Suprapubic skin (tissue), 4 donors: Measurements from ENCODE around the gene TMEM132D. TPM values are rescaled to one million over a fixed set of nuclear protein-coding genes. Genes with fewer than 3 reads are reported as not detected.

Experiments
- DNase-seq, 2 donors: peaks; one replicate each; pipeline ENCODE4 v3.0.0-alpha.2; 2019; ENCODE audit warnings: low spot score in 2 of 2
- H3K27ac ChIP-seq: fragments of 200-600 bp; sonication (generic); one replicate; pipeline ENCODE4 v1.5.1; 2019
- H3K27me3 ChIP-seq: fragments of 200-600 bp; sonication (generic); one replicate; pipeline ENCODE4 v1.5.1; 2019
- H3K36me3 ChIP-seq: fragments of 200-600 bp; sonication (generic); one replicate; pipeline ENCODE4 v1.5.1; 2019
- H3K4me1 ChIP-seq: fragments of 200-600 bp; sonication (generic); one replicate; pipeline ENCODE4 v1.5.1; 2019
- H3K4me3 ChIP-seq: fragments of 200-600 bp; sonication (generic); one replicate; pipeline ENCODE4 v1.5.1; 2019; ENCODE audit warnings: mild to moderate bottlenecking
- H3K9me3 ChIP-seq: fragments of 200-600 bp; sonication (generic); one replicate; pipeline ENCODE4 v1.5.1; 2019
- EP300 ChIP-seq: sonication (generic); formaldehyde crosslinking; IDR thresholded peaks from one replicate; pipeline ENCODE4 v1.6.1; 2017; ENCODE audit warnings: antibody characterized with exemption
- POLR2A ChIP-seq, 2 donors: fragments of 450-650 bp; IDR thresholded peaks; one replicate each; pipeline ENCODE4 v1.6.1; 2017; ENCODE audit warnings: antibody characterized with exemption in 2 of 2, mild to moderate bottlenecking in 2 of 2, moderate library complexity in 2 of 2
- POLR2AphosphoS5 ChIP-seq, 3 donors: sonication (generic); formaldehyde crosslinking; IDR thresholded peaks; one replicate each; pipeline ENCODE4 v1.6.1; 2017; ENCODE audit warnings: antibody characterized with exemption in 3 of 3
- WGBS: methylation state at CpG from one replicate; pipeline ENCODE4 v1.1.5; 2018; 5-methylcytosine and 5-hydroxymethylcytosine counted together
- total RNA-seq, 4 donors: library from RNA; depleted of rRNA; stranded (reverse); fragments of >200 nt; gene quantifications; one replicate each; pipeline ENCODE4 v1.1.0, GENCODE V29; 2016
- TF ChIP-seq, protein P1 (sequence below), 2 donors: fragments of 200-600 bp in 1 of 2; fragments of 450-650 bp in 1 of 2; sonication (generic) in 1 of 2; IDR thresholded peaks; one replicate each; pipeline ENCODE4 v1.5.1; 2016 to 2019; ENCODE audit warnings: antibody characterized with exemption in 2 of 2, mild to moderate bottlenecking in 1 of 2, moderate library complexity in 1 of 2

The TMEM132D gene
- total RNA-seq, 4 donors from 2014 or later, result 0.10 to 0.64 TPM; not detected in 2

GRCh38 chr12:129563266-129563665 is 340.6 kb downstream of the TMEM132D start:
- H3K4me3 ChIP-seq, result no peak overlapping the region

DNA sequence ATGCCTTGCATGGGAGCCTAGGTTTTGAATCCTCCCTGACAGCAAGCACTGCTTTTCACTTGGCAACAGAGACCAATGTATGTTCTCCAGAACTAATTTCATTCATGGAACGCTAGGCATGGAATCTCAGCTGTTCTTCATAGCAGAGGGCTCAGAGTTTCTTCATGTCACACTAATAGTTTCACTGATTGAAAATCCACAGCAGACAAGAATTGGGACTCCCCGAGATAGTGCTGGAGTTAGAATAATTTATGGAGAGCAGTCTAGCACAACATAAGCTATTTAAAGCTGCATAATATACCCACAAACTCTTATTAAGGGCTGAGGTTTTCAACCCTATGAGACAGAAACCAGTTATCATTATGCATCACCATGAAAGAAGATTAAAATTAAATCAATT is 342.5 kb downstream of the TMEM132D start:
- Histone ChIP-seq H3K36me3 (no peaks in the 10 kb centered on the region), H3K4me3 (no peak overlapping the region), H3K9me3 (peaks cover 10% of the 10 kb centered on the region), H3K27me3 (no peaks in the 10 kb centered on the region), H3K27ac (no peak overlapping the region), H3K4me1 (no peaks in the 10 kb centered on the region)
- no peak for DNase-seq
- TF ChIP-seq, protein P1, sequence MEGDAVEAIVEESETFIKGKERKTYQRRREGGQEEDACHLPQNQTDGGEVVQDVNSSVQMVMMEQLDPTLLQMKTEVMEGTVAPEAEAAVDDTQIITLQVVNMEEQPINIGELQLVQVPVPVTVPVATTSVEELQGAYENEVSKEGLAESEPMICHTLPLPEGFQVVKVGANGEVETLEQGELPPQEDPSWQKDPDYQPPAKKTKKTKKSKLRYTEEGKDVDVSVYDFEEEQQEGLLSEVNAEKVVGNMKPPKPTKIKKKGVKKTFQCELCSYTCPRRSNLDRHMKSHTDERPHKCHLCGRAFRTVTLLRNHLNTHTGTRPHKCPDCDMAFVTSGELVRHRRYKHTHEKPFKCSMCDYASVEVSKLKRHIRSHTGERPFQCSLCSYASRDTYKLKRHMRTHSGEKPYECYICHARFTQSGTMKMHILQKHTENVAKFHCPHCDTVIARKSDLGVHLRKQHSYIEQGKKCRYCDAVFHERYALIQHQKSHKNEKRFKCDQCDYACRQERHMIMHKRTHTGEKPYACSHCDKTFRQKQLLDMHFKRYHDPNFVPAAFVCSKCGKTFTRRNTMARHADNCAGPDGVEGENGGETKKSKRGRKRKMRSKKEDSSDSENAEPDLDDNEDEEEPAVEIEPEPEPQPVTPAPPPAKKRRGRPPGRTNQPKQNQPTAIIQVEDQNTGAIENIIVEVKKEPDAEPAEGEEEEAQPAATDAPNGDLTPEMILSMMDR (IDR thresholded peaks at IDR 0.05), result no peak
- TF ChIP-seq EP300 (no peak), POLR2AphosphoS5 (IDR thresholded peaks at IDR 0.05) (no peak), POLR2A (IDR thresholded peaks at IDR 0.05) (no peak)
- WGBS, result 61% methylated on average over 2 of the region's 2 CpGs

More at GRCh38 chr12:129563266-129563665, 340.6 kb downstream of the TMEM132D start:
- H3K36me3 ChIP-seq, result no peaks in the 10 kb centered on the region
- no peaks in the 10 kb centered on the region for H3K27me3 ChIP-seq
- WGBS, result 71% methylated on average over 2 of the region's 2 CpGs
- TF ChIP-seq POLR2AphosphoS5 (IDR thresholded peaks at IDR 0.05) (no peak), POLR2A (IDR thresholded peaks at IDR 0.05) (no peak), EP300 (no peak)
- TF ChIP-seq, protein P1 (IDR thresholded peaks at IDR 0.05), result no peak
- H3K27ac ChIP-seq, result no peak overlapping the region
- no peak for DNase-seq
- no peaks in the 10 kb centered on the region for H3K4me1 ChIP-seq
- H3K9me3 ChIP-seq, result peaks cover 9% of the 10 kb centered on the region

DNA sequence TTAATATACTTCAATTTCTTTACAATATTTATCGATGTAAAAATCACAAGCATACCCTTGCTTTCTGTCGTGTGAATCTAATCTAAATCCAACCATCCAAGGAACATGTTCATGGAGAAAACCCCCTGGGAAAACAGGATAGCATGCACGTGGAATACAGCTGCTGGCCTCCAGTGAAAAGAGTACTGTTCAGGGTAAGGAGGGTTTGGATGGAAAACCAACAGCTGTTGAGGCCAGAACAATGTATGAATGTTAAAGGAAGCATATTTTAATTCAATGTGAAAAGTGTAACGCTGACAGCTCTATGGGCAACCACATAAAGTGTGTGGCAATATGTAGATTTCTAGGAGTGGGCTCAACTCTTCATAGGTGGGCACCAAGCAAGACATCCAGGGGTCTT is 344.0 kb downstream of the TMEM132D start:
- Histone ChIP-seq H3K36me3 (no peaks in the 10 kb centered on the region), H3K4me1 (no peaks in the 10 kb centered on the region), H3K4me3 (no peak overlapping the region), H3K27ac (no peak overlapping the region), H3K27me3 (no peaks in the 10 kb centered on the region), H3K9me3 (peaks cover 10% of the 10 kb centered on the region)
- no peak for TF ChIP-seq EP300
- TF ChIP-seq, protein P1 (IDR thresholded peaks at IDR 0.05), result no peak
- TF ChIP-seq POLR2A (IDR thresholded peaks at IDR 0.05), result no peak
- TF ChIP-seq POLR2AphosphoS5 (IDR thresholded peaks at IDR 0.05), result no peak
- WGBS, result 70% methylated on average over 4 of the region's 4 CpGs
- no peak for DNase-seq

GRCh38 chr12:129558036-129558435 is 345.8 kb downstream of the TMEM132D start:
- no peaks in the 10 kb centered on the region for H3K36me3 ChIP-seq
- H3K4me1 ChIP-seq, result no peaks in the 10 kb centered on the region
- no peak for TF ChIP-seq POLR2A (IDR thresholded peaks at IDR 0.05)
- TF ChIP-seq POLR2AphosphoS5 (IDR thresholded peaks at IDR 0.05), result no peak
- TF ChIP-seq, protein P1 (IDR thresholded peaks at IDR 0.05), result no peak
- no peak for TF ChIP-seq EP300
- no peaks in the 10 kb centered on the region for H3K27me3 ChIP-seq
- WGBS, result 44% methylated on average over 2 of the region's 2 CpGs
- H3K4me3 ChIP-seq, result no peak overlapping the region
- H3K27ac ChIP-seq, result no peak overlapping the region
- H3K9me3 ChIP-seq, result peaks cover 10% of the 10 kb centered on the region
- DNase-seq, result no peak

- Histone ChIP-seq H3K27ac (no peak overlapping the region), H3K36me3 (no peaks in the 10 kb centered on the region)
- TF ChIP-seq POLR2AphosphoS5 (IDR thresholded peaks at IDR 0.05) (no peak), EP300 (no peak), POLR2A (IDR thresholded peaks at IDR 0.05) (no peak)
- TF ChIP-seq, protein P1 (IDR thresholded peaks at IDR 0.05), result no peak
These were observed 347.7 kb downstream of the TMEM132D start for GRCh38 chr12:129556082-129556481.

More at GRCh38 chr12:129556082-129556481, 347.7 kb downstream of the TMEM132D start:
- Histone ChIP-seq H3K4me1 (no peaks in the 10 kb centered on the region), H3K9me3 (peaks cover 10% of the 10 kb centered on the region), H3K27me3 (no peaks in the 10 kb centered on the region), H3K4me3 (no peak overlapping the region)
- WGBS, result 71% methylated on average over 9 of the region's 9 CpGs
- DNase-seq, result no peak
